C4-2B (cell line): Measurements from ENCODE around the gene PARD3.

Source experiments
- CTCF ChIP-seq: fragments of 450-650 bp; conservative IDR thresholded peaks from 2 replicates; pipeline ENCODE4 v1.5.1; 2017; ENCODE audit warnings: mild to moderate bottlenecking
- ZFX ChIP-seq: fragments of 450-650 bp; IDR thresholded peaks from 2 replicates; pipeline ENCODE4 v1.6.1; 2017

GRCh38 chr10:34198953-34199352, 616.1 kb downstream of the PARD3 start:
- no peak for TF ChIP-seq CTCF
- TF ChIP-seq ZFX, result no peak
